ENCODE results near the gene RABEP1. TPM values are rescaled to one million over a fixed set of nuclear protein-coding genes. Genes with fewer than 3 reads are reported as not detected.

RABEP1 gene
- polyA plus RNA-seq, 1 of the 3 experiments (the other 2 are of a cell fraction): 9.7 TPM

- Histone ChIP-seq H3K9ac (no peak overlapping the region), H3K36me3 (replicated peaks in 1 of 2; ENCODE audit: control insufficient read depth in 1 of 2, insufficient read depth in 2 of 2, low read length in 1 of 2) (peaks cover 25 to 41% of the 10 kb centered on the region in 2 experiments), H3K9me3 (no peaks in the 10 kb centered on the region), H3K79me2 (ENCODE audit: insufficient read depth) (no peaks in the 10 kb centered on the region), H3K4me2 (no peak overlapping the region), H3K9me2 (no peaks in the 10 kb centered on the region), H3K4me1 (ENCODE audit: control insufficient read depth in 1 of 2, insufficient read depth in 2 of 2, low read depth in 1 of 2, low read length in 1 of 2) (no peaks in the 10 kb centered on the region), H2AFZ (ENCODE audit: low read depth) (no peak overlapping the region), H3K4me3 (ENCODE audit: low read depth in 2 of 2, low read length in 1 of 2) (no peak overlapping the region), H3F3A (replicated peaks; ENCODE audit: insufficient read depth) (no peaks in the 10 kb centered on the region), H3K27ac (ENCODE audit: low read depth in 2 of 2, low read length in 1 of 2) (no peak overlapping the region), H4K20me1 (ENCODE audit: insufficient read depth) (no peaks in the 10 kb centered on the region), H3K27me3 (ENCODE audit: insufficient read depth) (no peaks in the 10 kb centered on the region)
- no peak for DNase-seq
- 98% methylated on average over 2 of the region's 2 CpGs for WGBS (ENCODE audit: low lambda C conversion rate)
- TF ChIP-seq RCOR1 (IDR thresholded peaks at IDR 0.05; ENCODE audit: low read length) (no peak), YY1 (IDR thresholded peaks at IDR 0.05; ENCODE audit: low read depth) (no peak), NFIC (IDR thresholded peaks at IDR 0.05; ENCODE audit: borderline replicate concordance) (no peak), CHD2 (IDR thresholded peaks at IDR 0.05; ENCODE audit: low read length, partially characterized antibody) (no peak), RXRA (IDR thresholded peaks at IDR 0.05; ENCODE audit: borderline replicate concordance, low read depth) (no peak), PBX3 (IDR thresholded peaks at IDR 0.05) (no peak), FOXM1 (IDR thresholded peaks at IDR 0.05; ENCODE audit: low read depth) (no peak), JUND (IDR thresholded peaks at IDR 0.05) (no peak), USF2 (IDR thresholded peaks at IDR 0.05; ENCODE audit: borderline replicate concordance, low read depth, low read length) (no peak), SMC3 (IDR thresholded peaks at IDR 0.05; ENCODE audit: low read depth, low read length) (no peak), FOXJ3 (CRISPR knock-in tag; IDR thresholded peaks at IDR 0.05) (no peak)
- POLR2A ChIA-PET: no interaction called here
- CTCF ChIA-PET: no interaction called here
Observed at GRCh38 chr17:5354310-5354709, 72.2 kb downstream of the RABEP1 start.

GRCh38 chr17:5354886-5355415, 72.9 kb downstream of the RABEP1 start:
- Histone ChIP-seq H3K79me2 (ENCODE audit: insufficient read depth) (no peaks in the 10 kb centered on the region), H3K4me3 (ENCODE audit: low read depth in 2 of 2, low read length in 1 of 2) (no peak overlapping the region), H3F3A (replicated peaks; ENCODE audit: insufficient read depth) (no peaks in the 10 kb centered on the region), H3K27me3 (ENCODE audit: insufficient read depth) (no peaks in the 10 kb centered on the region), H3K36me3 (replicated peaks in 1 of 2; ENCODE audit: control insufficient read depth in 1 of 2, insufficient read depth in 2 of 2, low read length in 1 of 2) (peaks cover 26 to 44% of the 10 kb centered on the region in 2 experiments), H4K20me1 (ENCODE audit: insufficient read depth) (no peaks in the 10 kb centered on the region), H3K9me2 (no peaks in the 10 kb centered on the region), H3K27ac (ENCODE audit: low read depth in 2 of 2, low read length in 1 of 2) (no peak overlapping the region), H3K4me2 (no peak overlapping the region), H2AFZ (ENCODE audit: low read depth) (no peak overlapping the region), H3K9ac (no peak overlapping the region), H3K4me1 (ENCODE audit: control insufficient read depth in 1 of 2, insufficient read depth in 2 of 2, low read depth in 1 of 2, low read length in 1 of 2) (no peaks in the 10 kb centered on the region), H3K9me3 (no peaks in the 10 kb centered on the region)
- no peak for DNase-seq
- 94% methylated on average over 2 of the region's 2 CpGs for WGBS (ENCODE audit: low lambda C conversion rate)
- POLR2A ChIA-PET: no interaction called here
- CTCF ChIA-PET: no interaction called here
- TF ChIP-seq MAX (IDR thresholded peaks at IDR 0.05; ENCODE audit: low read depth) (no peak), RAD21 (IDR thresholded peaks at IDR 0.05; ENCODE audit: low read length) (no peak), NFIC (IDR thresholded peaks at IDR 0.05; ENCODE audit: borderline replicate concordance) (no peak), SMC3 (IDR thresholded peaks at IDR 0.05; ENCODE audit: low read depth, low read length) (no peak), FOXM1 (IDR thresholded peaks at IDR 0.05; ENCODE audit: low read depth) (no peak), JUND (IDR thresholded peaks at IDR 0.05) (no peak), PBX3 (IDR thresholded peaks at IDR 0.05) (no peak), FOXJ3 (CRISPR knock-in tag; IDR thresholded peaks at IDR 0.05) (no peak), CHD2 (IDR thresholded peaks at IDR 0.05; ENCODE audit: low read length, partially characterized antibody) (no peak), ZBTB33 (IDR thresholded peaks at IDR 0.05; ENCODE audit: borderline replicate concordance, low read depth) (no peak), MXI1 (IDR thresholded peaks at IDR 0.05; ENCODE audit: low read depth, low read length) (no peak), CTCF (IDR thresholded peaks at IDR 0.05) (no peak), RFX5 (IDR thresholded peaks at IDR 0.05; ENCODE audit: low read length) (no peak), USF2 (IDR thresholded peaks at IDR 0.05; ENCODE audit: borderline replicate concordance, low read depth, low read length) (no peak), TAF1 (IDR thresholded peaks at IDR 0.05; ENCODE audit: borderline replicate concordance, low read depth, low read length) (no peak)
